ENCODE results near the gene TVP23B. TPM values are rescaled to one million over a fixed set of nuclear protein-coding genes. Genes with fewer than 3 reads are reported as not detected.
"Not testable (repeated sequence)": the region's sequence is repeated elsewhere in the genome, so short reads cannot be mapped to it uniquely, and the experiment has no call there.

Gene TVP23B
- total RNA-seq, 1 donor from 2014 or later = 36.8 TPM

DNA sequence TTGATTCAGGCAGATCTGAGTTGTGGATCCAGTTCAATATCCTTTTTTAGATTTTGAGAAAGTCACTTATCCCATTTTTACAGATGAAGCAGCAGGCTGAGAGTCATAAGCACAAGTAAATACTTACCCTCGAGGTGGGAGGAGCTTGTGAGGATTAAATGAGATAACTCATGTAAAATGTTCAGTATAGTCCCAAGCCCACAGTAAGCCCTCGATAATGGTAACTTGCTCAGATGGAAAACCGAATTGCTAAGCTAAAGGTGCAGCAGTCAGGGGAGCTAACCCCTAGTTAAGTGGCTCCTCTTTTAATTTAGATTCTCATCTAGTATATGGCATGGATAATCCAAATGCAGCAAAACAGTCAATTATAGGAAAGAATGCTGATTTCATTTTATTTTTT, 34.9 kb downstream of the TVP23B start:
- H3K4me3 ChIP-seq; H3K27ac ChIP-seq; DNase-seq; H3K4me1 ChIP-seq; intact Hi-C loops (cut with DNase I); H3K27me3 ChIP-seq (ENCODE audit: low read depth); H3K9me3 ChIP-seq; ATAC-seq; H3K36me3 ChIP-seq: not testable (repeated sequence)

DNA sequence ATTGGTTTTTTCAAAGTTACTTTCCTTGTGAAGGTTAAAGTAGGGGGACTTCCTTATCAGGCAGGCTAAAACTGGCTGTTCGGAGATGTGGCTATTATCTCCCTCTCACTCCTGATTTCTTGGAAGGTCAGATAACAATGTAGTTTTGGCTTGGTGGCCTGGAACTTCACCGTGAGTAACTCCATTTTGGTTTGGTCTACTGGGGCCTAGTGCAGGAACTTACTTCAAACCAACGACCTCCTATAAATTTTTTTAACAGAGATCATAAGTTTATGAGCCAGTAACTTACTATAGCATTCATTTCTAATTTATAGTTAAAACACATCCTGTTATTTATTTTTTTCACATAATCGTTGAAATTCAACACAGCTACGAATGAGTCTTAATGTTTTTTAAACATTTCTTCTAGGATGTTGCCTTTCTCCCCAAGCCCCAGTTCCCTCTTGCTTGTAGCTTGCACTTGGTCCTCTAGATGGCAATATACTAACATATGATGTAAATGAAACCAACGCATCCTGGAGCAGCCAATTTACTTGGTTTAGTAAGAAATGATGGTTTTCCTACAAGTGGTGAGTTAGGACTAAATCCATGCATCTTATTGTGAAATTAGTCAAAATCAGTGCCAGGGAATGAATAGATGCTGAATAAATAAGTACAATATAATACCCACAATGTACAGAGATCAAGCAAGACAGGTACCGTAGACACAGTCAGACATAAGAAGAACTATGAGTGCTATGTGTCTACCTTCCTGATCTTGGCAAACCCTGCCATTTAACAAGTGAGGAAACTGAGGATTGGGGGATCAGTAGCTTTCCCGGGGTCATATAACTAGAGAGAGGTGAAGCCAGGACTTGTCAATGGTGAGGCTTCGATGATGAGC, 35.7 kb downstream of the TVP23B start:
- TF ChIP-seq, protein P1, sequence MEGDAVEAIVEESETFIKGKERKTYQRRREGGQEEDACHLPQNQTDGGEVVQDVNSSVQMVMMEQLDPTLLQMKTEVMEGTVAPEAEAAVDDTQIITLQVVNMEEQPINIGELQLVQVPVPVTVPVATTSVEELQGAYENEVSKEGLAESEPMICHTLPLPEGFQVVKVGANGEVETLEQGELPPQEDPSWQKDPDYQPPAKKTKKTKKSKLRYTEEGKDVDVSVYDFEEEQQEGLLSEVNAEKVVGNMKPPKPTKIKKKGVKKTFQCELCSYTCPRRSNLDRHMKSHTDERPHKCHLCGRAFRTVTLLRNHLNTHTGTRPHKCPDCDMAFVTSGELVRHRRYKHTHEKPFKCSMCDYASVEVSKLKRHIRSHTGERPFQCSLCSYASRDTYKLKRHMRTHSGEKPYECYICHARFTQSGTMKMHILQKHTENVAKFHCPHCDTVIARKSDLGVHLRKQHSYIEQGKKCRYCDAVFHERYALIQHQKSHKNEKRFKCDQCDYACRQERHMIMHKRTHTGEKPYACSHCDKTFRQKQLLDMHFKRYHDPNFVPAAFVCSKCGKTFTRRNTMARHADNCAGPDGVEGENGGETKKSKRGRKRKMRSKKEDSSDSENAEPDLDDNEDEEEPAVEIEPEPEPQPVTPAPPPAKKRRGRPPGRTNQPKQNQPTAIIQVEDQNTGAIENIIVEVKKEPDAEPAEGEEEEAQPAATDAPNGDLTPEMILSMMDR (IDR thresholded peaks at IDR 0.05) = peak; percentile 72
- H3K27me3 ChIP-seq (ENCODE audit: low read depth); DNase-seq; H3K4me3 ChIP-seq; H3K4me1 ChIP-seq; H3K9me3 ChIP-seq; H3K36me3 ChIP-seq; intact Hi-C loops (cut with DNase I); H3K27ac ChIP-seq: not testable (repeated sequence)
- peak; percentile 79 to 89 for ATAC-seq

GRCh38 chr17:18821430-18821829, 40.4 kb downstream of the TVP23B start:
- DNase-seq; H3K27ac ChIP-seq; ATAC-seq; H3K4me1 ChIP-seq; H3K4me3 ChIP-seq; H3K36me3 ChIP-seq; H3K9me3 ChIP-seq; H3K27me3 ChIP-seq (ENCODE audit: low read depth); intact Hi-C loops (cut with DNase I): not testable (repeated sequence)

DNA sequence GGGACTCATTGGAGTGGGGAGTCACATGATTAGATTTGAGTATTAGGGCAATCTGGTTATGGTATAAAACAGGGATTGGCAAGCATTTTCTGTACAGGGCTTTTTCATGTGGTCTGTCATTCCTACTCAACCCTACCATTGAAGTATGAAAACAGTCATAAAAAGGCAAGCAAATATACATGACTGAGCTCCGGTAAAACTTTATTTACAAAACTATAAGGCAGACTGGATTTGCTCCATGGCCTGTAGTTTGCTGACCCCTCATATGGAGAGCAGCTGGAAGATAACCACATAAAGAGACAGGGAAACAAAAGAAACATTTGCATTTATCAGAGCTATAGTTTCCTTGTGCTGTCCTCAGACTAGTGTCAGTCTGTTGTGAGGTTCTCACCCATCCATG, 46.6 kb downstream of the TVP23B start:
- H3K36me3 ChIP-seq; DNase-seq; intact Hi-C loops (cut with DNase I); H3K4me3 ChIP-seq; H3K27ac ChIP-seq; ATAC-seq; H3K27me3 ChIP-seq (ENCODE audit: low read depth); H3K9me3 ChIP-seq; H3K4me1 ChIP-seq: not testable (repeated sequence)

GRCh38 chr17:18848501-18848900, 67.5 kb downstream of the TVP23B start:
- Histone ChIP-seq H3K27ac (no peak overlapping the region), H3K36me3 (no peaks in the 10 kb centered on the region), H3K4me3 (no peak overlapping the region), H3K9me3 (no peaks in the 10 kb centered on the region), H3K4me1 (no peaks in the 10 kb centered on the region), H3K27me3 (ENCODE audit: low read depth) (no peaks in the 10 kb centered on the region)
- intact Hi-C loops (cut with DNase I) = no loop called here
- DNase-seq (no peak), ATAC-seq (no peak)
- TF ChIP-seq, protein P1 (IDR thresholded peaks at IDR 0.05) = no peak

GRCh38 chr17:18850679-18851078, 69.7 kb downstream of the TVP23B start:
- no peak overlapping the region for H3K27ac ChIP-seq
- H3K27me3 ChIP-seq (ENCODE audit: low read depth) = no peaks in the 10 kb centered on the region
- peaks cover 9% of the 10 kb centered on the region for H3K4me1 ChIP-seq
- H3K9me3 ChIP-seq = no peaks in the 10 kb centered on the region
- ATAC-seq (peak in 1 of 2 donors; percentile 20), DNase-seq (no peak)
- intact Hi-C loops (cut with DNase I) = no loop called here
- no peak overlapping the region for H3K4me3 ChIP-seq
- no peaks in the 10 kb centered on the region for H3K36me3 ChIP-seq
- TF ChIP-seq, protein P1 (IDR thresholded peaks at IDR 0.05) = no peak

DNA sequence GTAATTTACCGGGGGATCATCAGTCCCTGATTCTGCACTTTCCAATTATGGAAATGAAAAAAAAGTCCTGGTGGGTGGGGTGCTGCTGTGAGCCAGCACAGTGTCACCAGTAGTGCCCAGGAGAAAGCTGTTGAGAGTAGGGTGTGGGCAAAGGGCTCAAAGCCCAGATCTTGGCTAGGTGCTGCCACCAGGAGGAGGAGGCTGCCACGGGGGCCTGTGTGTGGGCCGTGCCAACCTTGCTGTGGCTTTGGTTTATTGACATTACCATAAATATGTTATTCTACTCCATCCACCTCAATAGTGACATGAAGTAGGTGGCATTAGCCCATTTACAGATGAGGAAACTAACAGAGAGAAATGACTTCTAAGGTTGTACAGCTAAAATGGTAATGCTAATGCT, 70.2 kb downstream of the TVP23B start:
- H3K27me3 ChIP-seq (ENCODE audit: low read depth) = no peaks in the 10 kb centered on the region
- no peak overlapping the region for H3K27ac ChIP-seq
- H3K36me3 ChIP-seq = no peaks in the 10 kb centered on the region
- H3K9me3 ChIP-seq = no peaks in the 10 kb centered on the region
- no peak for DNase-seq
- TF ChIP-seq, protein P1 (IDR thresholded peaks at IDR 0.05) = no peak
- intact Hi-C loops (cut with DNase I) = no loop called here
- no peak overlapping the region for H3K4me3 ChIP-seq
- peak in 1 of 2 donors; percentile 24 for ATAC-seq
- H3K4me1 ChIP-seq = peaks cover 11% of the 10 kb centered on the region
